GM19238 (cell line): ENCODE results near the gene NPTN.
"Not testable (repeated sequence)": the region's sequence is repeated elsewhere in the genome, so short reads cannot be mapped to it uniquely, and the experiment has no call there.

Experiments used
- DNase-seq: peaks from one replicate; pipeline ENCODE4 v3.0.0; 2011; ENCODE audit warnings: low spot score; ENCODE audit not compliant: insufficient read length

The NPTN gene

GRCh38 chr15:73573037-73573436, 60.2 kb downstream of the NPTN start:
- DNase-seq = no peak

DNA sequence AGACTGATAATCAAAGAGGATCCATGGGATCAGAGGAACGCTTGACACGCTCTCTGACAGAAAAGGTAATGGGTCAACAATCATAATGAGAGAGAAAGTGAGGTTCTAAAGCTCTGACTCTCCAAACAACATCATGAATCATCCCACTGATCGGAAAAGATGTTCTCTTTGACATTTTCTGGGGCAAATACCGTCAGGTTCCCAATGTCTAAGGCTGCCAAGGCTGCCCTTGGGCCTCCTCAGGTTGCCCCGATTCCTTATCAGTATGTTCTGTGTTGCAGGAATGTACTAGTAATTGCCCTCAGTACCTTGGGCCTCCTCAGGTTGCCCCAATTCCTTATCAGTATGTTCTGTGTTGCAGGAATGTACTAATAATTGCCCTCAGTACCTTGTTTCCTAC, 60.9 kb downstream of the NPTN start:
- DNase-seq = no peak

DNA sequence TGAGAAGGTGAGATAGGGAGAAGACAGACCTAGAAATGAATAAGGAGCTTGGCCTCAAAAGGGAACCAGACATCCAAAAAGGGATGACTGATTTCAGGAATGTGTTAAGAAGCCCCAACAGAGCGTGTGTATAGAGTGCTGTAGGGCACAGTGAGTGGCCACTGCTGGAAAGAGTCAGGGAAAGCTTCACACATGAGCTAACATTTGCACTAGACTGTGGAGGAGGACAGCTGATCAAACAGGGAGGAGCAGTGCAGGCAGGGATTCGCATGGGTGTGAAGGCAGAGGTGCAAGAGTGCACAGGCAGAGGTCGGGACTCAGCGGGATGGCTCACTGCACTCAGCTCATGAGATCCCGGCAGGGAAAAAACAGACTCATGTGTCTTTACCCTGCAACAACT, 61.8 kb downstream of the NPTN start:
- no peak for DNase-seq

GRCh38 chr15:73570355-73571032, 62.7 kb downstream of the NPTN start:
- no peak for DNase-seq

DNA sequence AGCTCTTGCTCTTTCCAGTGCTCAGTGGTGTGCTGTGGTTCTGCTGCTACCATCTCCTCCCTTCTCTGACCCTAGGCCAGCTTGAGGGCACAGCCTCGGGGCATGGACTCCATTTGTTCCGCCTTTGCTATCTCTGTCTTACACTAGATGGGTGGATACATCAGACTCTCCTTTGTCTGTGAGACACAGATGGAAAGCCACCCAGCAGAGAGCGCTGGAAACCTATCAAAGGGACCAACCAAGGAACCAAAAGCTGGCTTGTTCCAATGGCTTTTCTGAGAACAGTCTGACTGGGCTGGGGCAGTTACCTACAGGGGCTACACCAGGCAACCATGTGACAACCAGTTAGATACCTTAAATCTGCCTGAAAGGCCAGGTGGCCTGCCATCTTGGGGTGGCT, 63.8 kb downstream of the NPTN start:
- no peak for DNase-seq

DNA sequence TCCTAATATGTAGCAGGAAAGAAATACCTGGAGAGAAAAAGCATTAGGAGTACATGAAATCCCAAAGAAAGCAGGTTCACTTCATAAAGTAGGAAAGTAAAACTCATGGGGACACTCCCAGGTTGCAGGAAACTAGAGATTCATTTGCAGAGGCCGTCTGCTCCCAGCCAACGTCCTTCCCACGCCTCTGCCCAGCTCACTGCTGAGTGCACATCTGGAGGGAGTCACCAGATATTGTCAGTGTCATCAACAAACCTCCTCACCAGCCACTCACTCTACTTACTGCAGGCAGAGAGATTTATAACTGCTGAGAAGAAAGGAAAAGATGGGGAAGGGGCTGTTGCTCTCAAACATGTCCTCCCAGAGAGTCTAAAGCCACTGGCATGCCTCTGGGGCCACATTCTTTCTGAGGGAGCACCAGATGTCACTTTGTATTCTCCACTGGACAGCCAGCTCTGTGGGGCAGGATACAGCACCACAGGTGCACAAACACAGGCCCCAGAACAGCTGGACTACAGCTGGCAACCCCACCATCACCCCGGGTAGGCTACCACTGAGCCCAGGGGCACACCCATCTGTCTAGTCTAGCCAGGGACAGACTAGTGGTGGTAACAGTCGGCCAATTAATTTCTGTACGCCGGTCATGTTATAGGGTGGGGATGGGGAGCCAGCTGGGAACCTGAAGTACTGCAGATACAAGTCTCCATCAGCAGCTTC, 64.5 kb downstream of the NPTN start:
- DNase-seq = no peak

DNA sequence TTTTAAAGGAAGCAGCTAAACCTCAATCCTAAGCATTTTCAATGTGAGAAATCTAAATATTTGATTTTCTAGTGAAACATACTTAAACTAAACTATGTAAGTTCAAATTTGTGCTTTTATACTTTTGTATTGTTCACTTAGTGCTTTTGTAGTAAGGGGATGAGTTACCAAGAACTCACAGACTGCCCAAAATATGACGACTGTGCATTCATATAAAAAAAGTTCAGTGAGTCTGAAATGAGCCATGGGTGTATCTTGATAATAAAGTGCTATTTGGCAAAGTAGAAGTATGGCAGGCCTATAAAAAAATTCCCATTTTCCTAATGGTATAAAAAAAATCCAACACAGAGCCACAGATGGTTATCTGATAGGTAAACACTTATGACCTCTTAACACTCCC, 66.2 kb downstream of the NPTN start:
- no peak for DNase-seq

DNA sequence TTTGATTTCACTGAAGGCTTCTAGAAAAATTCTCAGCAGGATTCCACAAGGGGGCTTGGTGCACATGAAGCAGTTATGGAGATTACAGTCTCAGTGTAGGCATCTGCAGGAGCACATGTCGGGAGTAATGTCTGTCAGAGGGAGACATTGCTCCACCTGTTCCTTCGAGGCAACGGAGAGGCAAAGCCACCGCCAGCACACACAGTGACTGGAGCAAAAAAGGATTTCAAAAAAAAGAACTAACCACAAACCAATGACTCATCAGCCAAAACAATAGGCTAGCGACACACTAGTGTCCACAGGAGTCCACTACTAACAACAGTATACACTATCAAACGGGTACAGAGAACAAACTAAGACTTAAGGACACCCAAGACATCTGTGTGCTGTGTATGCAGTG, 68.9 kb downstream of the NPTN start:
- no peak for DNase-seq

DNA sequence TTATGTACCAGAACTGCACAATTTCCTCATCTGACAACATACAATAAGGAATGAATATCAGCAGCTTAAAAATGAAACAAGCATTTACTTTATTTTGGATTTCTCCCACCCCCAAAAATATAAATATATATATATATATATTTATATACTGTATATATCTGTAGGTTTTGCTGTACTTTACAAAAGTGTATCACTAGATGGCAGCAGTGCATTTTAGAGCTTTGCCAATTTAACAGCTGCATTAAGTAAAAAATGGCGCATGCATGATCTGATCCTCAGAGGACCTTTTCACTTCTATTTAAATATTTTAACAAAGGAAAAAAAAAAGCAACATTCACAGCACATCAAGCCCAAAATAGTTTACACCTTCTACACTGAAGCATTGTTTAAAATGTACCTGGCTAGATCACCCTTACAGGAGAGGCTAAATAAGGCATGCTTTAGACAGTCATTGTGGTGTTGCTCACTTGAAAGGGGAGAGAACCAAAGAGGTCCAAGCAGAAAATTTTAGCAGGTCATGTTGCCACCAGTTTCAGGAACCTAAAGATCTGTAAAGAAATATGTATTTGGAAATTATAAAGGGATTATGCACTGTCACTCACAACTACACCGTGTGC, 72.6 kb downstream of the NPTN start:
- no peak for DNase-seq

DNA sequence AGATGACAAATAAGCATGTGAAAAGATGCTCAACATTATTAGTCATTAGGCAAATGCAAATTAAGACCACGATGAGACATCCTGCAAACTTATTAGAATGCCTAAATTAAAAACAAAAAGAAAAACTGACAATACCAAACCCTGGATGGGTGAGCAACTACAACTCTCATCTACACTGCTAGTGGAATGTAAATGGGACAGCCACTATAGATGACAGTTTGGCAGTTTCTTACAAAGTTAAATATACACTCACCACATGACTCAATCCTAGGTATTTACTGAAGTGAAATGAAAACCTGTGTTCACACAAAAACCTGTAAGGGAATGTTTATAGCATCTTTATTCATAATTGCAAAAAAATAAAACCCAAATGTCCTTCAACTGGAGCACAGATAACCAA, 74.7 kb downstream of the NPTN start:
- DNase-seq = no peak

GRCh38 chr15:73555080-73555479, 78.1 kb downstream of the NPTN start:
- no peak for DNase-seq

DNA sequence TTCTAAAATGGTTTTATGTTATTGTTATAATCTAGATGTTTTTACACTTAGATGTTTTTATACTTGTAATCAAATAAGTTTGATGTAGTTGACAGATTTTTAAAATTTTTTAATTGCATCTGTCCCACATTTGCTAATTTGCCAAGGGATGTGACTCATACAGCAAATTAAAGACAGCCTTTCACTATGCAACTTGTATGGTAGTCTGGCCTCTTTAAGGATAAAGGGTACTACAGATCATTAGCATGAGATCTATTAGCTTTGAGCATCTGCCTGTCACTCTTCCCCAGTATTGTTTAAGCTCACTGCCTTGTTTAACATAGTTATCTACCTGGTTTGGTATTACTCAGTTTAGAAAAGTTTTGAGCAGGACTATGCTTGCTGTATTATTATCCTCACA, 83.0 kb downstream of the NPTN start:
- DNase-seq = no peak

GRCh38 chr15:73548925-73549324, 84.3 kb downstream of the NPTN start:
- DNase-seq = not testable (repeated sequence)

DNA sequence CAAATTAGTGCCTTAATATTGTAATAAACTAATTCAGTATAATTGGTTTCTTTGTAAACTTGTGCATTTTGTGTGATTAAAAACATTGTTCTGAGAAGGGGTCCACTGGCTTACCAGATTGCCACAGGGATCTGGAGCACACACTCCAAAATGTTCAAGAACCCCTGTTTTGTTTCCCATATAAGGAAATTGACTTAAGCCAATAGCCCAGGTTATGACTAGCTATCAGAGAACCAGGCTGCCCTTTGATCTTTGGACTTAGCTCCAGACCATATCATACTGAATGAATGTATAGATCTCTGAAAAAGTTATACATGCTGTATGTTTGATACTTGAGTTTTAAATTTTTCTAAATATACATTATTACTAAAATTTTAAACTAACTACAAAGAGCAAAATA, 91.7 kb downstream of the NPTN start:
- no peak for DNase-seq

DNA sequence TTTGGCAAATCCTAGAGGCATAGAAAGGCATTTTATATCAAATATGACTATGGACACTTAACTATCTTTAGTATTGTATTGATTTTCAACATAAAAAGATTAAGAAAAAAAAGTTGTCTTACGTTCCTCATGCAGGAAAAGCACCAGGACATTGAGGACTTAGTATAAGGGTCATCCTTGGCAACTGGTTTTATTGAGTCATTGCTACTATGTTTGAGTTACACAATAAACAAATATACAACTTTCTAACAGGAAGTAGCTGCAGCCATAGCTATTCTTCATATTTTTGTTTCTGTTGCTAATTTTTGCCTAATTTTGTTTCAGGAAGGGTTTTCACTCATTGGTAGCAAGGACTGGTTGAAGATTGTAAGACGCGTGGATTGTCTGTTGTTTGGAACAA, 93.0 kb downstream of the NPTN start:
- DNase-seq = no peak

DNA sequence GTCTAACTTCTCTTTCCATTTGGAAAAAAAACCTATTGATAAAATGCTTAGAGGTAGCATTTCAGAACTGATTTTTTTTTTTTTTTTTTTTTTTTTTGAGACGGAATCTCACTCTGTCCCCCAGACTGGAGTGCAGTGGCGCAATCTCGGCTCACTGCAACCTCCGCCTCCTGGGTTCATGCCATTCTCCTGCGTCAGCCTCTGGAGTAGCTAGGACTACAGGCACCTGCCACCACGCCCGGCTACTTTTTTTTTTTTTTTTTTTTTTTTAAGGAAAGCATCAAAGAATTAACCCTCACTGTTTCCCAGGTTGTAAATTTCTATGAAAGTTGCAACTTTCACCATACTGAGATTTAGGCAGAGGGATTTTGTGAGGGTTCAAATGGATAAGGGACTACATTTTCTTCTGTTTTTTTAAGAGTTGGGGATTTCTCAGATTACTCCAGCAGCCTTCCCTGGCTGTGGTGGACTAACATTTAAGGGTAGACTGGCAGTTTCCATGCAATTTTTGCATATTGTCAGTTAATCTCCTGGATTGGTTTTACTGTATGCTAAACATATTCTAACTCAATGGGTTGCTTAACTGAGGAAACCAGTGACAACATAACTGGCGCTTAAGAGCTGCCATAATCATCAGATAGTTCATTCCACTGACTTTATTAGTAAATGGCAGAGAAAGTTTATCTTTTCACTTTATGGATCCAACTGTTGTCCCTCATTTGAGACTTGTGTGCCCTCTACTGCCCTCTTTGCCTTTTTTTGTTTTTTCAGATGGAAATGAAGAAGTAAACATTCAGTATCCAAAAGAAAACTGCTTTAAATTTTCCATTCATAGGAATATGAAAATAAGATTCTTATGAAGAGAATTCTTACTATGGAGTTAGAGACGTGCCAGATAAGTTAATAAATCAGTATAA, 93.7 kb downstream of the NPTN start:
- no peak for DNase-seq

- DNase-seq = no peak
Observed at GRCh38 chr15:73538563-73539211, 94.5 kb downstream of the NPTN start.

DNA sequence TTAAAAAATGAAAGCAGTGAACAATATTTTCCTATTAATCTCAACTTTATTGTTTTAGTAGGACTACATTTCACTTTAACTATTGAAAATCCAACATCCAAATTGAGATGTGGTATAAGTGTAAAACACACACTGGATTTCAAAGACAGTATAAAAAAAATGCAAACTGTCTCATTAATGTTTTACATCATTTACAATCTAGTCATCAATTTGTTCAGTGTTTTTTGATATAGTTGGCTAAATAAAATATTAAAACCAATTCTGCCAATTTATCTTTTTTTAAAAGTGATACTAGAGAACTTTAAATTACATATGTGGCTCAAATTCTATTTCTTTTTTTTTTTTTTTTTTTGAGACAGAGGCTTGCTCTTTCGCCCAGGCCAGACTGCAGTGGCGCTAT, 95.1 kb downstream of the NPTN start:
- DNase-seq = no peak

DNA sequence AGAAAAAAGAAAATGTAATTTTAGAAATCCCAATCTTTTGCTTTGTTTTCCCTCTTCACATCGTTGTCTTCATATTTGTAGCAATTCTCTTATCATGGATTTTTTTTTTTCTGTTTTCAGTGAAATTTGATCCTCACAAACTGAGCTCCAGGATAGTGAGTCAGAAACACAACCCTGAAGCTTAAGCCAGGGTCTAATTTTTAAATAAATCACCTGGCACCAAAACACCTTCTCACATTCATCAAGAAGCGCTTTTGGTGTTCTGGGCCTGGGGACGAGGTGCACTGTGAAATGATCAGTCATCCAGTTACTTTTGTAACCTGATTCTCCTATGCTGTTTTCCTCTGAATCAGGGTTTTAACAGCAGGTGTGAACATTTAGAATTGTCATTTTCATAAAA, 102.5 kb downstream of the NPTN start:
- no peak for DNase-seq

GRCh38 chr15:73527598-73527997, 105.6 kb downstream of the NPTN start:
- DNase-seq = no peak

DNA sequence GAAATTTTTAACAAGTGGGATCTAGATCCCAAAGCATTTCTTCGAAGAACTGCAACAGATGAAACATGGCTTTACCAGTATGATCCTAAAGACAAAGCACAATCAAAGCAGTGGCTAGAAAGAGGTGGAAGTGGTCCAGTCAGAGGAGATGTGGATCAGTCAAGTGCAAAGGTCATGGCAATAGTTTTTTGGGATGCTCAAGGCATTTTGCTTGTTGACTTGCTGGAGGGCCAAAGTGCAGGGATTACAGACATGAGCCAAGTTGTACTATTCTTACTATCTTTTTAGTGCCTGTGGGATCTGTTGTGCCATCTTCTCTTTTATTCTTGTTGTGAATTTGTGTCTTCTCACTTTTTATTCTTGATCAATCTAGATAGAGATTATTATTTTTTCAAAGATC, 108.3 kb downstream of the NPTN start:
- DNase-seq = no peak
